Erythroblast (primary cell): ENCODE measurements around the gene MEIKIN.

Experiments used
- GATA1 ChIP-seq: IDR thresholded peaks from 2 replicates; pipeline ENCODE4 v1.6.1; 2011; ENCODE audit warnings: low read depth, mild to moderate bottlenecking, control low read depth, low read length, moderate library complexity
- POLR2A ChIP-seq: IDR thresholded peaks from 2 replicates; pipeline ENCODE4 v1.6.1; 2011; ENCODE audit warnings: mild to moderate bottlenecking, low read length

DNA sequence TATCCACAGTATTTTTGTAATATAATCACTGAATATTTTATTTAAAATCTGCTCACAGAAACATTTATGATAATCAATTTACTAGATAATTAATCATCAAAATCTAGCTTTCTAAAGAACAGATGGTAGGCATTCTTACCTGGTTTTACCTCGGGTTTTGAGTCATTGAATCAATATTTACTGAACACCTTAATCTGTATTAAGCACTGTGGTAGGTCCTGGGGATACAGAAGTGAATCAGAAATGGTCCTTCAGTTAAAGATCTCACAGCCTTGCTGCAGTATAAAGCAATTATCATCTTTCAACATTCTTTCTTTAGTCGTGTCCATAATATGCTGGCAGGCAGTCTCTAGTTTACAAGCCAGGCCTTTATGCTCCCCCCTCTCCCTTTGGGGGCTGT is 2.0 kb upstream of the MEIKIN start:
- TF ChIP-seq POLR2A, result no peak
- no peak for TF ChIP-seq GATA1
